Measurements from ENCODE around the gene JMJD1C.

GRCh38 chr10:63407136-63407662 is 58.6 kb downstream of the JMJD1C start:
- TF ChIP-seq CTCF (IDR thresholded peaks at IDR 0.05; ENCODE audit: low read length) (no peak), EZH2 (optimal IDR thresholded peaks at IDR 0.05; ENCODE audit: low read depth, low read length) (no peak)

Data from MM.1S (cell line).